K562 (cell line): ENCODE results near the gene MAPT. TPM values are rescaled to one million over a fixed set of nuclear protein-coding genes. Genes with fewer than 3 reads are reported as not detected.

Experiments used
- ATAC-seq: fragments of 200-7000 bp; cut with Tn5 transposase; 3 replicates; pipeline ENCODE4 v1.9.1; 2020; ENCODE audit warnings: moderate library complexity
- BruUV-seq: library from RNA; stranded (reverse); fragments of 400-500 nt; replicated peaks from 2 replicates; lab custom pipeline; 2021; lab: Mats Ljungman, UMichigan
- CTCF ChIA-PET: fragments of 300-600 bp; formaldehyde crosslinking; extraction: SDS; loops from one replicate; lab custom pipeline; 2021; ENCODE audit warnings: low intra/inter-chr PET ratio; lab: Yijun Ruan, JAX
- POLR2A ChIA-PET: fragments of 300-600, 350-650 bp; sonication (Branson Sonifier 250); formaldehyde crosslinking; extraction: SDS; loops from one replicate; lab custom pipeline; 2021; ENCODE audit warnings: antibody characterized with exemption, inconsistent platforms; lab: Yijun Ruan, JAX
- DNase-seq, 4 experiments: peaks; one replicate each; pipeline versions ENCODE4 v3.0.0 to v3.0.0-alpha.2; 2011 to 2018; ENCODE audit warnings: low spot score in 3 of 4, mixed read lengths in 3 of 4; ENCODE audit errors: extremely low read depth in 1 of 4
- FAIRE-seq: peaks from 2 replicates; lab custom pipeline; 2011; peaks lifted over from hg19 to GRCh38; lab: Jason Lieb, UNC
- H2AFZ ChIP-seq: 2 replicates; pipeline ENCODE4 v1.6.0; 2011; ENCODE audit warnings: low read depth, low read length, control low read depth, inconsistent platforms
- H3K27ac ChIP-seq: fragments of 200-600 bp; 3 replicates; pipeline ENCODE4 v1.8.0; 2011; ENCODE audit warnings: low read depth, mild to moderate bottlenecking, control low read depth, inconsistent platforms, low read length, moderate library complexity, mixed read lengths; ENCODE audit errors: extremely low read depth
- H3K27me3 ChIP-seq, 2 experiments: fragments of 300-600 bp in 1 of 2; 2 replicates in 1 of 2; 3 replicates in 1 of 2; pipeline versions ENCODE4 v1.6.0 to v1.8.0; 2011; ENCODE audit warnings: inconsistent platforms in 2 of 2, low read length in 2 of 2, mild to moderate bottlenecking in 1 of 2, mixed read lengths in 1 of 2, moderate library complexity in 1 of 2; ENCODE audit not compliant: control insufficient read depth in 2 of 2, insufficient read depth in 2 of 2
- H3K36me3 ChIP-seq: fragments of 300-600 bp; 3 replicates; pipeline ENCODE4 v1.8.0; 2011; ENCODE audit warnings: mild to moderate bottlenecking, low read length, inconsistent platforms; ENCODE audit not compliant: control insufficient read depth, insufficient read depth
- H3K4me1 ChIP-seq, 2 experiments: fragments of 200-600 bp in 1 of 2; replicated peaks in 1 of 2; 2 replicates in 1 of 2; 3 replicates in 1 of 2; pipeline versions ENCODE4 v1.5.1 to v1.8.0; 2011; ENCODE audit warnings: inconsistent platforms in 2 of 2, low read length in 2 of 2, mild to moderate bottlenecking in 1 of 2, mixed read lengths in 1 of 2, moderate library complexity in 1 of 2; ENCODE audit not compliant: control insufficient read depth in 2 of 2, insufficient read depth in 2 of 2
- H3K4me2 ChIP-seq: 2 replicates; pipeline ENCODE4 v1.6.1; 2011; ENCODE audit warnings: low read length, control low read depth, inconsistent platforms, mixed read lengths; ENCODE audit not compliant: insufficient read depth
- H3K4me3 ChIP-seq: fragments of 200-600 bp; sonication (generic), shearing (Covaris generic); 2 replicates; pipeline ENCODE4 v1.5.1; 2016; ENCODE audit warnings: control low read depth, inconsistent platforms
- H3K79me2 ChIP-seq: fragments of 200-600 bp; 3 replicates; pipeline ENCODE4 v1.8.0; 2011; ENCODE audit warnings: low read length, inconsistent platforms; ENCODE audit not compliant: control insufficient read depth, insufficient read depth
- H3K9ac ChIP-seq, 2 experiments: 2 replicates each; pipeline versions ENCODE4 v1.6.0 to v1.6.1; 2011; ENCODE audit warnings: low read depth in 2 of 2, low read length in 2 of 2, control low read depth in 1 of 2, inconsistent platforms in 1 of 2, mild to moderate bottlenecking in 1 of 2, mixed read lengths in 1 of 2; ENCODE audit not compliant: insufficient read depth in 1 of 2
- H3K9me1 ChIP-seq: one replicate; pipeline ENCODE4 v1.6.0; 2011; ENCODE audit warnings: inconsistent platforms, mild to moderate bottlenecking, low read length, moderate library complexity; ENCODE audit not compliant: control insufficient read depth, insufficient read depth
- H3K9me3 ChIP-seq: replicated peaks from 2 replicates; pipeline ENCODE4 v1.5.1; 2011; ENCODE audit warnings: low read depth, low read length, inconsistent platforms; ENCODE audit not compliant: control insufficient read depth, insufficient read depth
- H4K20me1 ChIP-seq: replicated peaks from 2 replicates; pipeline ENCODE4 v1.6.1; 2011; ENCODE audit warnings: low read length, inconsistent platforms, mixed read lengths; ENCODE audit not compliant: control insufficient read depth, insufficient read depth
- GABPA ChIP-seq: fragments of 200-800 bp; sonication (Bioruptor generic); conservative IDR thresholded peaks from 2 replicates; pipeline ENCODE4 v1.6.1; 2016; ENCODE audit warnings: low read depth, missing genetic modification characterization, missing compliant biosample characterization
- SRSF1 ChIP-seq: fragments of 200-400 bp; formaldehyde crosslinking; IDR thresholded peaks from 2 replicates; pipeline ENCODE4 v1.6.1; 2017; ENCODE audit warnings: mild to moderate bottlenecking, low read depth, low read length, moderate library complexity
- TEAD4 ChIP-seq, 2 experiments: sonication (generic) in 1 of 2; formaldehyde crosslinking in 1 of 2; IDR thresholded peaks; 2 replicates each; pipeline versions ENCODE4 v1.6.1 to v1.8.0; 2012 to 2022; ENCODE audit warnings: borderline replicate concordance in 1 of 2, inconsistent platforms in 1 of 2, low read length in 1 of 2, mild to moderate bottlenecking in 1 of 2, missing genetic modification reagents in 1 of 2
- YY1 ChIP-seq, 3 experiments: IDR thresholded peaks; 2 replicates each; pipeline ENCODE4 v1.6.1; 2011; ENCODE audit warnings: low read length in 2 of 3, mild to moderate bottlenecking in 2 of 3, moderate library complexity in 2 of 3, borderline replicate concordance in 1 of 3, control low read depth in 1 of 3, low read depth in 1 of 3; ENCODE audit not compliant: insufficient read depth in 3 of 3, insufficient replicate concordance in 2 of 3, control insufficient read depth in 1 of 3, insufficient read length in 1 of 3; ENCODE audit errors: extremely low read depth in 1 of 3
- ZBTB7A ChIP-seq: IDR thresholded peaks from 2 replicates; pipeline ENCODE4 v1.6.1; 2011; ENCODE audit warnings: low read depth, mild to moderate bottlenecking, low read length, moderate library complexity, borderline replicate concordance; ENCODE audit not compliant: control insufficient read depth
- WGBS: fragments of 100-300 bp; shearing (Covaris generic); methylation state at CpG from one replicate; pipeline ENCODE4 v1.1.6; 2016; ENCODE audit warnings: low coverage, mixed read lengths; ENCODE audit not compliant: insufficient coverage; ENCODE audit errors: missing lambda C conversion rate; 5-methylcytosine and 5-hydroxymethylcytosine counted together
- in situ Hi-C: fragments of 300-500 bp; cut with MboI; formaldehyde crosslinking; loops from 4 replicates; pipeline ENCODE4 v1.15.0; 2018; ENCODE audit warnings: inconsistent platforms, mixed read lengths
- intact Hi-C: fragments of 100-400 bp; cut with micrococcal nuclease; formaldehyde crosslinking; loops from 2 replicates; pipeline ENCODE4 v1.14.2; 2022
- polyA plus RNA-seq, 8 experiments: library from polyadenylated mRNA; depleted of rRNA in 4 of 8; stranded (reverse) in 5 of 8; unstranded in 3 of 8; fragments of >200 nt; fragmentation: Nextera tagmentation in 2 of 8; fragmentation: Illumina TruSeq in 1 of 8; extraction: Ambion mirVana in 2 of 8; extraction: Trizol in 1 of 8; gene quantifications; 2 replicates each; pipeline versions ENCODE4 v1.2.1 to v1.2.3, GENCODE V29; 2011 to 2014; ENCODE audit warnings: inconsistent platforms in 1 of 8, missing spikeins in 1 of 8
- total RNA-seq, 7 experiments: library from RNA; depleted of rRNA in 6 of 7; stranded (reverse); fragments of >200 nt in 6 of 7; fragmentation: Illumina TruSeq in 2 of 7; extraction: Trizol in 2 of 7; gene quantifications; 2 replicates each; pipeline versions ENCODE4 v1.2.1 to v1.2.3, GENCODE V29; 2011 to 2021; ENCODE audit warnings: low replicate concordance in 1 of 7
- TF ChIP-seq, protein P1 (sequence below): fragments of 450-650 bp; formaldehyde crosslinking; IDR thresholded peaks from 2 replicates; pipeline ENCODE4 v1.4.0; 2020; ENCODE audit warnings: mild to moderate bottlenecking, moderate library complexity
- TF ChIP-seq, protein P2 (sequence below): fragments of 450-650 bp; IDR thresholded peaks from one replicate; pipeline ENCODE4 v1.6.1; 2018; ENCODE audit warnings: mild to moderate bottlenecking, moderate library complexity; ENCODE audit not compliant: partially characterized antibody

MAPT gene
- total and polyA plus RNA-seq, 9 of the 15 experiments (the other 6 are each of a cell fraction or from before 2014, with no cell fraction given): 0.04 to 1.1 (median 0.36) TPM

DNA sequence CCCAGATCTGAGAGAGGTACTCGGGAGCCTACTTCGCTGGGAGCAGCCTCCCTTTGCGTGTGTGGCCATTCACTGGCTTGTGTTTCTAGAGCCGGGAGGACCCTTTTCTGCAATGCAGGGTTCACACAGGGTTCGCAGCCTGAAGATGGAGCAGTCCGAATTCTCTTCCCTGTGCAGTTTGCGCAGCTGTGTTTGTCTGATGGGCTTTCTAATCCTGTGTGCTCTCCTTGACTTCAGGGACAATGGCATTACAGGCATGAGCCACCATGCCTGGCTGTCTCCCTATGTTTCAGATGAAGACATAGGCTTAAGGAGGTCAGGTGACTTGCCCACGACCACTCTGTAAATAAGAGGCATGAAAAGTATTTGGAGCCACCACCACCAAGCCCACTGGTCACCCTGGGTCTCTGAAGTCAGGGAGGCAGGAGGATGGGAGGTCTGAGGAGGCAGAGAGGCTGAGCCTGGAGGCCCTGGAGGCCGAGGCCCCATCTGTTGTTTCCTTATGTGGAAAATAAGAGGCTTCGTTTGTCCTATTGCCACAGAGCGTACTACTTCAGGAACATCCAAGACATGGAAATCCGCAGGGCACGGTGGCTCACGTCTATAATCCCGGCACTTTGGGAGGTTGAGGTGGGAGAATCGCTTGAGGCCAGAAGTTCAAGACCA is 99.7 kb downstream of the MAPT start:
- in situ Hi-C loops (loop anchor here (25.0 kb wide), 1 partner anchor 843 kb away; no protein-coding TSS in a partner anchor), intact Hi-C loops (no loop called here)
- H3K4me1 ChIP-seq: peaks cover 0 to 13% of the 10 kb centered on the region in 2 experiments; a peak in 3 of 5 replicates
- peak overlapping the region; percentile 11; the same call in 1 of the 2 replicates for H2AFZ ChIP-seq
- no TSS peak for BruUV-seq
- no peaks in the 10 kb centered on the region for H4K20me1 ChIP-seq
- CTCF ChIA-PET: no interaction called here
- H3K27me3 ChIP-seq: no peaks in the 10 kb centered on the region
- TF ChIP-seq, protein P1, sequence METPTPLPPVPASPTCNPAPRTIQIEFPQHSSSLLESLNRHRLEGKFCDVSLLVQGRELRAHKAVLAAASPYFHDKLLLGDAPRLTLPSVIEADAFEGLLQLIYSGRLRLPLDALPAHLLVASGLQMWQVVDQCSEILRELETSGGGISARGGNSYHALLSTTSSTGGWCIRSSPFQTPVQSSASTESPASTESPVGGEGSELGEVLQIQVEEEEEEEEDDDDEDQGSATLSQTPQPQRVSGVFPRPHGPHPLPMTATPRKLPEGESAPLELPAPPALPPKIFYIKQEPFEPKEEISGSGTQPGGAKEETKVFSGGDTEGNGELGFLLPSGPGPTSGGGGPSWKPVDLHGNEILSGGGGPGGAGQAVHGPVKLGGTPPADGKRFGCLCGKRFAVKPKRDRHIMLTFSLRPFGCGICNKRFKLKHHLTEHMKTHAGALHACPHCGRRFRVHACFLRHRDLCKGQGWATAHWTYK (CRISPR knock-in tag): no peak
- TF ChIP-seq YY1 (IDR thresholded peaks at IDR 0.05; ENCODE audit: borderline replicate concordance in 1 of 3, control insufficient read depth in 1 of 3, extremely low read depth in 1 of 3, insufficient read depth in 3 of 3, insufficient read length in 1 of 3, insufficient replicate concordance in 2 of 3, low read depth in 1 of 3, low read length in 2 of 3) (no peak), GABPA (tag) (no peak), TEAD4 (IDR thresholded peaks at IDR 0.05; ENCODE audit: low read length) (no peak), TEAD4 (CRISPR knock-in tag; IDR thresholded peaks at IDR 0.05; ENCODE audit: borderline replicate concordance) (no peak), ZBTB7A (peak; percentile 7; the same call in 1 of the 2 replicates), SRSF1 (no peak)
- TF ChIP-seq, protein P2, sequence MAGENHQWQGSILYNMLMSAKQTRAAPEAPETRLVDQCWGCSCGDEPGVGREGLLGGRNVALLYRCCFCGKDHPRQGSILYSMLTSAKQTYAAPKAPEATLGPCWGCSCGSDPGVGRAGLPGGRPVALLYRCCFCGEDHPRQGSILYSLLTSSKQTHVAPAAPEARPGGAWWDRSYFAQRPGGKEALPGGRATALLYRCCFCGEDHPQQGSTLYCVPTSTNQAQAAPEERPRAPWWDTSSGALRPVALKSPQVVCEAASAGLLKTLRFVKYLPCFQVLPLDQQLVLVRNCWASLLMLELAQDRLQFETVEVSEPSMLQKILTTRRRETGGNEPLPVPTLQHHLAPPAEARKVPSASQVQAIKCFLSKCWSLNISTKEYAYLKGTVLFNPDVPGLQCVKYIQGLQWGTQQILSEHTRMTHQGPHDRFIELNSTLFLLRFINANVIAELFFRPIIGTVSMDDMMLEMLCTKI: no peak
- H3K9me1 ChIP-seq: no peaks in the 10 kb centered on the region
- ATAC-seq: no peak
- no peak overlapping the region for H3K4me3 ChIP-seq
- no peak for FAIRE-seq
- 75% methylated on average over 16 of the region's 16 CpGs for whole genome bisulfite sequencing
- no peaks in the 10 kb centered on the region for H3K79me2 ChIP-seq
- POLR2A ChIA-PET: no interaction called here
- no peak for DNase-seq
- no peak overlapping the region; a peak in 1 of 4 replicates for H3K9ac ChIP-seq
- H3K4me2 ChIP-seq: no peak overlapping the region
- no peaks in the 10 kb centered on the region for H3K9me3 ChIP-seq
- no peak overlapping the region for H3K27ac ChIP-seq
- no peaks in the 10 kb centered on the region for H3K36me3 ChIP-seq
